Natural killer cell (primary cell): ENCODE measurements around the gene CELF3. TPM values are rescaled to one million over a fixed set of nuclear protein-coding genes. Genes with fewer than 3 reads are reported as not detected.

Source experiments
- ATAC-seq, 3 donors: fragments of 150-1000 bp in 2 of 3; fragments of 200-7000 bp in 1 of 3; cut with Tn5 transposase; 1 replicate in 1 of 3; 2 replicates in 2 of 3; pipeline ENCODE4 v1.10.0; 2021; ENCODE audit warnings: mild to moderate bottlenecking in 2 of 3, moderate library complexity in 2 of 3
- DNase-seq, 2 donors: peaks; one replicate each; pipeline versions ENCODE4 v3.0.0 to v3.0.0-alpha.2; 2013 to 2021; ENCODE audit warnings: mixed read lengths in 1 of 2
- H3K27ac ChIP-seq: one replicate; pipeline ENCODE4 v1.5.1; 2013; ENCODE audit warnings: mild to moderate bottlenecking, low read length
- H3K27me3 ChIP-seq: one replicate; pipeline ENCODE4 v1.6.1; 2013; ENCODE audit warnings: low read length; ENCODE audit not compliant: control insufficient read depth, insufficient read depth
- H3K36me3 ChIP-seq: one replicate; pipeline ENCODE4 v1.6.1; 2013; ENCODE audit warnings: low read length; ENCODE audit not compliant: control insufficient read depth, insufficient read depth
- H3K4me1 ChIP-seq: one replicate; pipeline ENCODE4 v1.6.1; 2013; ENCODE audit warnings: low read length; ENCODE audit not compliant: control insufficient read depth, insufficient read depth
- H3K4me3 ChIP-seq: one replicate; pipeline ENCODE4 v1.5.1; 2013; ENCODE audit warnings: low read length
- H3K9me3 ChIP-seq: one replicate; pipeline ENCODE4 v1.6.1; 2013; ENCODE audit warnings: low read length; ENCODE audit not compliant: control insufficient read depth, insufficient read depth
- H3K27ac Mint-ChIP-seq, 2 donors: one replicate each; pipeline ENCODE4 v1.8.0; 2022; ENCODE audit warnings: mild to moderate bottlenecking in 2 of 2, mixed read lengths in 2 of 2, moderate library complexity in 1 of 2
- H3K27me3 Mint-ChIP-seq, 2 donors: one replicate each; pipeline ENCODE4 v1.8.0; 2022; ENCODE audit warnings: low read depth in 2 of 2, mixed read lengths in 2 of 2
- H3K36me3 Mint-ChIP-seq: one replicate; pipeline ENCODE4 v1.8.0; 2022; ENCODE audit warnings: mixed read lengths
- H3K4me1 Mint-ChIP-seq, 2 donors: one replicate each; pipeline ENCODE4 v1.8.0; 2022; ENCODE audit warnings: mixed read lengths in 2 of 2
- H3K4me3 Mint-ChIP-seq: one replicate; pipeline ENCODE4 v1.8.0; 2022; ENCODE audit warnings: mild to moderate bottlenecking, moderate library complexity, mixed read lengths
- H3K9me3 Mint-ChIP-seq, 2 donors: one replicate each; pipeline ENCODE4 v1.8.0; 2022; ENCODE audit warnings: mixed read lengths in 2 of 2
- CTCF ChIP-seq: fragments of 200-600 bp; IDR thresholded peaks from one replicate; pipeline ENCODE4 v1.8.0; 2022; ENCODE audit warnings: antibody characterized with exemption
- WGBS: methylation state at CpG from one replicate; pipeline ENCODE4 v1.1.7; 2013; ENCODE audit warnings: missing lambda C conversion rate; ENCODE audit not compliant: insufficient coverage; 5-methylcytosine and 5-hydroxymethylcytosine counted together
- intact Hi-C: fragments of 100-400 bp; cut with micrococcal nuclease; formaldehyde crosslinking; loops from one replicate; pipeline ENCODE4 v1.14.2; 2022
- total RNA-seq, 4 donors: library from RNA; stranded (reverse); fragments of 120-200 nt in 1 of 4; gene quantifications; one replicate each; pipeline versions ENCODE4 v1.2.3 to v1.2.4, GENCODE V29; 2013 to 2022

Gene CELF3
- total RNA-seq, 3 donors from 2014 or later (not counting 1 experiment from before 2014, with no cell fraction given): not detected

- TF ChIP-seq CTCF: no peak
- H3K4me3 Mint-ChIP-seq: no peak overlapping the region
- H3K27me3 ChIP-seq: peaks cover 2% of the 10 kb centered on the region
- WGBS: 65% methylated on average over 9 of the region's 10 CpGs
- no peaks in the 10 kb centered on the region for H3K9me3 Mint-ChIP-seq
- peaks cover 27 to 44% of the 10 kb centered on the region in 2 donors for H3K27me3 Mint-ChIP-seq
- no peaks in the 10 kb centered on the region for H3K4me1 ChIP-seq
- H3K4me1 Mint-ChIP-seq: no peaks in the 10 kb centered on the region
- H3K36me3 Mint-ChIP-seq: no peaks in the 10 kb centered on the region
- H3K4me3 ChIP-seq: no peak overlapping the region
- no peak overlapping the region for H3K27ac Mint-ChIP-seq
- H3K36me3 ChIP-seq: no peaks in the 10 kb centered on the region
- ATAC-seq (no peak), DNase-seq (no peak)
- intact Hi-C loops: no loop called here
- H3K9me3 ChIP-seq: no peaks in the 10 kb centered on the region
- H3K27ac ChIP-seq: no peak overlapping the region
Observed at GRCh38 chr1:151729157-151729965, 12.8 kb upstream of the CELF3 start.

- no peak overlapping the region for H3K4me3 Mint-ChIP-seq
- no peak for TF ChIP-seq CTCF
- H3K9me3 Mint-ChIP-seq: no peaks in the 10 kb centered on the region
- intact Hi-C loops: no loop called here
- DNase-seq (no peak), ATAC-seq (no peak)
- H3K27ac ChIP-seq: no peak overlapping the region
- H3K27ac Mint-ChIP-seq: no peak overlapping the region
- peaks cover 6% of the 10 kb centered on the region for H3K27me3 ChIP-seq
- H3K4me1 ChIP-seq: no peaks in the 10 kb centered on the region
- no peaks in the 10 kb centered on the region for H3K4me1 Mint-ChIP-seq
- H3K36me3 Mint-ChIP-seq: no peaks in the 10 kb centered on the region
- no peaks in the 10 kb centered on the region for H3K9me3 ChIP-seq
- no peaks in the 10 kb centered on the region for H3K36me3 ChIP-seq
- peaks cover 30 to 53% of the 10 kb centered on the region in 2 donors for H3K27me3 Mint-ChIP-seq
- WGBS: 72% methylated on average over 17 of the region's 19 CpGs
- no peak overlapping the region for H3K4me3 ChIP-seq
Observed at GRCh38 chr1:151728151-151729054, 11.8 kb upstream of the CELF3 start.

GRCh38 chr1:151723726-151724370 is 7.2 kb upstream of the CELF3 start:
- Histone ChIP-seq H3K27me3 (peaks cover 6% of the 10 kb centered on the region), H3K4me3 (no peak overlapping the region), H3K9me3 (no peaks in the 10 kb centered on the region), H3K4me1 (peaks cover 22% of the 10 kb centered on the region), H3K27ac (no peak overlapping the region), H3K36me3 (no peaks in the 10 kb centered on the region)
- DNase-seq (no peak), ATAC-seq (no peak)
- 56% methylated on average over 2 of the region's 3 CpGs for WGBS
- no peak for TF ChIP-seq CTCF
- Mint-ChIP-seq H3K4me1 (peaks cover 21% of the 10 kb centered on the region in 2 donors), H3K9me3 (no peaks in the 10 kb centered on the region), H3K27ac (no peak overlapping the region), H3K4me3 (no peak overlapping the region), H3K36me3 (no peaks in the 10 kb centered on the region), H3K27me3 (peaks cover 21 to 32% of the 10 kb centered on the region in 2 donors)
- intact Hi-C loops: no loop called here
